GM04503 (cell line): ENCODE measurements around the gene MED9.

ENCODE experiments used
- DNase-seq: peaks from one replicate; pipeline ENCODE4 v3.0.0-alpha.2; 2012; ENCODE audit warnings: low read depth

Gene MED9

GRCh38 chr17:17491546-17491988 lies 14.8 kb downstream of the MED9 start:
- no peak for DNase-seq

GRCh38 chr17:17492085-17492484 lies 15.3 kb downstream of the MED9 start:
- no peak for DNase-seq

- no peak for DNase-seq
These were observed 15.8 kb downstream of the MED9 start for GRCh38 chr17:17492571-17492970.

- DNase-seq = no peak
These were observed 16.6 kb downstream of the MED9 start for GRCh38 chr17:17493249-17493985.

- DNase-seq = no peak
These were observed 17.2 kb downstream of the MED9 start for GRCh38 chr17:17493986-17494466.

- DNase-seq = no peak
These were observed 17.7 kb downstream of the MED9 start for GRCh38 chr17:17494499-17494869.

GRCh38 chr17:17494870-17495535 lies 18.2 kb downstream of the MED9 start:
- no peak for DNase-seq

- no peak for DNase-seq
These were observed 18.9 kb downstream of the MED9 start for GRCh38 chr17:17495536-17496188.

- DNase-seq = no peak
These were observed 19.6 kb downstream of the MED9 start, which contains the start of gene RASD1 for GRCh38 chr17:17496189-17497064. Gene RASD1 (minus strand): TSS chr17:17496395. CDS start chr17:17496181, 214 bp downstream.

- DNase-seq = no peak
These were observed 20.5 kb downstream of the MED9 start for GRCh38 chr17:17497065-17497844.

- no peak for DNase-seq
These were observed 21.2 kb downstream of the MED9 start for GRCh38 chr17:17497845-17498520.

GRCh38 chr17:17498606-17499301 lies 22.0 kb downstream of the MED9 start:
- no peak for DNase-seq

- no peak for DNase-seq
These were observed 22.8 kb downstream of the MED9 start for GRCh38 chr17:17499402-17500145.

GRCh38 chr17:17500999-17501605 lies 24.3 kb downstream of the MED9 start:
- DNase-seq = no peak

GRCh38 chr17:17502741-17503565 lies 26.2 kb downstream of the MED9 start:
- DNase-seq = no peak

- no peak for DNase-seq
These were observed 26.8 kb downstream of the MED9 start for GRCh38 chr17:17503566-17504130.

- no peak for DNase-seq
These were observed 27.7 kb downstream of the MED9 start for GRCh38 chr17:17504341-17505140.
